GM12878 (cell line): ENCODE results near the gene EPHB1. TPM values are rescaled to one million over a fixed set of nuclear protein-coding genes. Genes with fewer than 3 reads are reported as not detected.

Source experiments
- ATAC-seq: fragments of 200-7000 bp; cut with Tn5 transposase; 3 replicates; pipeline ENCODE4 v1.9.1; 2020; ENCODE audit warnings: mild to moderate bottlenecking, moderate library complexity
- BruUV-seq: library from RNA; stranded (reverse); fragments of 400-500 nt; replicated peaks from 2 replicates; lab custom pipeline; 2021; lab: Mats Ljungman, UMichigan
- CTCF ChIA-PET: fragments of 300-600 bp; sonication (Branson Sonifier 250); formaldehyde crosslinking; extraction: SDS; loops from one replicate; lab custom pipeline; 2021; ENCODE audit warnings: inconsistent platforms; lab: Yijun Ruan, JAX
- POLR2A ChIA-PET: fragments of 350-600 bp; formaldehyde crosslinking; extraction: SDS; loops from one replicate; lab custom pipeline; 2021; ENCODE audit warnings: inconsistent platforms; lab: Charles Lee
- RAD21 ChIA-PET: fragments of 300-600 bp; sonication (Branson Sonifier 250); formaldehyde crosslinking; loops from one replicate; lab custom pipeline; 2023; ENCODE audit warnings: antibody characterized with exemption; ENCODE audit not compliant: unreplicated experiment; lab: Charles Lee
- SMC1A ChIA-PET: fragments of 300-600 bp; sonication (Branson Sonifier 250); formaldehyde crosslinking; loops from one replicate; lab custom pipeline; 2023; ENCODE audit not compliant: unreplicated experiment, uncharacterized antibody; lab: Charles Lee
- DNase-seq: peaks from one replicate; pipeline ENCODE4 v3.0.0-alpha.2; 2011; ENCODE audit warnings: low read depth, low spot score
- FAIRE-seq: peaks from 3 replicates; lab custom pipeline; 2011; peaks lifted over from hg19 to GRCh38; lab: Jason Lieb, UNC
- H2AFZ ChIP-seq: 2 replicates; pipeline ENCODE4 v1.6.0; 2011; ENCODE audit warnings: low read depth, low read length, control low read depth; ENCODE audit not compliant: control insufficient read depth
- H3K27ac ChIP-seq: 2 replicates; pipeline ENCODE4 v1.5.1; 2011; ENCODE audit warnings: control low read depth; ENCODE audit not compliant: control insufficient read depth, insufficient read depth
- H3K27me3 ChIP-seq, 2 experiments: replicated peaks in 1 of 2; 2 replicates each; pipeline versions ENCODE4 v1.6.0 to v1.6.1; 2011; ENCODE audit warnings: low read length in 1 of 2; ENCODE audit not compliant: control insufficient read depth in 2 of 2, insufficient read depth in 2 of 2
- H3K36me3 ChIP-seq, 2 experiments: 2 replicates each; pipeline ENCODE4 v1.5.1; 2011; ENCODE audit warnings: low read length in 1 of 2; ENCODE audit not compliant: control insufficient read depth in 2 of 2, insufficient read depth in 2 of 2
- H3K4me1 ChIP-seq: 2 replicates; pipeline ENCODE4 v1.6.1; 2011; ENCODE audit warnings: mild to moderate bottlenecking, low read length, moderate library complexity, mixed read lengths; ENCODE audit not compliant: control insufficient read depth, insufficient read depth
- H3K4me2 ChIP-seq: 2 replicates; pipeline ENCODE4 v1.6.0; 2011; ENCODE audit warnings: control low read depth; ENCODE audit not compliant: control insufficient read depth, insufficient read depth
- H3K4me3 ChIP-seq: fragments of 200-600 bp; sonication (generic); 2 replicates; pipeline ENCODE4 v1.5.1; 2016
- H3K79me2 ChIP-seq: 2 replicates; pipeline ENCODE4 v1.6.0; 2011; ENCODE audit warnings: low read length; ENCODE audit not compliant: control insufficient read depth, insufficient read depth
- H3K9ac ChIP-seq: 2 replicates; pipeline ENCODE4 v1.8.0; 2011; ENCODE audit warnings: low read length, control low read depth, mixed read lengths; ENCODE audit not compliant: control insufficient read depth, insufficient read depth
- H3K9me3 ChIP-seq: replicated peaks from 3 replicates; pipeline ENCODE4 v1.5.1; 2011; ENCODE audit warnings: mild to moderate bottlenecking, low read length; ENCODE audit not compliant: control insufficient read depth, insufficient read depth
- H4K20me1 ChIP-seq: 2 replicates; pipeline ENCODE4 v1.6.0; 2011; ENCODE audit not compliant: control insufficient read depth, insufficient read depth
- BCLAF1 ChIP-seq: fragments of 450-650 bp; IDR thresholded peaks from 2 replicates; pipeline ENCODE4 v1.6.1; 2017; ENCODE audit warnings: antibody characterized with exemption, mild to moderate bottlenecking, moderate library complexity
- BHLHE40 ChIP-seq, 2 experiments: fragments of 450-650 bp in 1 of 2; IDR thresholded peaks; 2 replicates each; pipeline ENCODE4 v1.6.1; 2011 to 2017; ENCODE audit warnings: low read depth in 2 of 2, borderline replicate concordance in 1 of 2, improper control_type of control experiment in 1 of 2, low read length in 1 of 2, mild to moderate bottlenecking in 1 of 2
- CTCF ChIP-seq, 3 experiments: IDR thresholded peaks in 2 of 3; conservative IDR thresholded peaks in 1 of 3; 2 replicates each; pipeline ENCODE4 v1.5.1; 2011; ENCODE audit warnings: low read depth in 3 of 3, low read length in 3 of 3, mild to moderate bottlenecking in 3 of 3, control low read depth in 2 of 3, moderate library complexity in 2 of 3, inconsistent platforms in 1 of 3, mixed read lengths in 1 of 3; ENCODE audit not compliant: control insufficient read depth in 2 of 3, insufficient read depth in 1 of 3; ENCODE audit errors: extremely low read depth in 1 of 3
- MXI1 ChIP-seq: fragments of 150-350 bp; IDR thresholded peaks from 2 replicates; pipeline ENCODE4 v1.6.1; 2011; ENCODE audit warnings: low read depth, mild to moderate bottlenecking, inconsistent platforms, low read length, improper control_type of control experiment
- POLR2A ChIP-seq: IDR thresholded peaks from 2 replicates; pipeline ENCODE4 v1.6.1; 2011; ENCODE audit warnings: low read depth, mild to moderate bottlenecking, low read length
- POLR2AphosphoS5 ChIP-seq: IDR thresholded peaks from 2 replicates; pipeline ENCODE4 v1.6.1; 2011; ENCODE audit warnings: mild to moderate bottlenecking, low read length, inconsistent platforms
- RAD21 ChIP-seq: IDR thresholded peaks from 2 replicates; pipeline ENCODE4 v1.6.1; 2011; ENCODE audit warnings: mild to moderate bottlenecking, low read depth, low read length, moderate library complexity; ENCODE audit not compliant: insufficient read depth
- SP1 ChIP-seq: IDR thresholded peaks from one replicate; pipeline ENCODE4 v1.6.1; 2011; ENCODE audit warnings: low read depth, low read length
- SREBF1 ChIP-seq: IDR thresholded peaks from 2 replicates; pipeline ENCODE4 v1.6.1; 2012; ENCODE audit warnings: mild to moderate bottlenecking, low read length
- ZBTB33 ChIP-seq: fragments of 450-650 bp; IDR thresholded peaks from 2 replicates; pipeline ENCODE4 v1.6.1; 2017; ENCODE audit warnings: mild to moderate bottlenecking
- ZNF592 ChIP-seq: fragments of 450-650 bp; IDR thresholded peaks from 2 replicates; pipeline ENCODE4 v1.6.1; 2017; ENCODE audit warnings: mild to moderate bottlenecking, moderate library complexity
- WGBS: methylation state at CpG from one replicate; pipeline ENCODE4 v1.1.6; 2016; ENCODE audit warnings: low lambda C conversion rate; ENCODE audit not compliant: insufficient replicate concordance, insufficient coverage; ENCODE audit errors: missing lambda C conversion rate; 5-methylcytosine and 5-hydroxymethylcytosine counted together
- in situ Hi-C: fragments of 300-500 bp; cut with MboI; formaldehyde crosslinking; loops from 9 replicates; pipeline ENCODE4 v1.14.3; 2018; ENCODE audit warnings: mixed read lengths
- intact Hi-C: fragments of 100-400 bp; cut with micrococcal nuclease; formaldehyde crosslinking; loops from one replicate; pipeline ENCODE4 v1.14.2; 2022; ENCODE audit not compliant: unreplicated experiment
- polyA plus RNA-seq, 11 experiments: library from polyadenylated mRNA; depleted of rRNA in 4 of 11; unstranded in 6 of 11; stranded (reverse) in 5 of 11; fragments of >200 nt; fragmentation: Nextera tagmentation in 4 of 11; fragmentation: Illumina TruSeq in 1 of 11; extraction: Ambion mirVana in 4 of 11; extraction: Trizol in 1 of 11; gene quantifications; 1 replicate in 1 of 11; 2 replicates in 10 of 11; pipeline versions ENCODE4 v1.2.1 to v1.2.3, GENCODE V29; 2011 to 2016; ENCODE audit warnings: inconsistent platforms in 2 of 11, missing spikeins in 2 of 11, low read depth in 1 of 11
- total RNA-seq, 4 experiments: library from RNA; depleted of rRNA in 3 of 4; stranded (reverse); fragments of >200 nt in 3 of 4; fragmentation: Illumina TruSeq in 1 of 4; extraction: Trizol in 1 of 4; gene quantifications; 2 replicates each; pipeline versions ENCODE4 v1.2.1 to v1.2.3, GENCODE V29; 2013 to 2021

The EPHB1 gene
- total and polyA plus RNA-seq, 10 of the 15 experiments (the other 5 are each of a cell fraction or from before 2014, with no cell fraction given) = 0.33 to 23.8 (median 1.2) TPM

GRCh38 chr3:135246027-135246426 is 451.0 kb downstream of the EPHB1 start:
- no TSS peak for BruUV-seq
- no peak for TF ChIP-seq MXI1
- TF ChIP-seq ZBTB33 = no peak
- TF ChIP-seq BCLAF1 = no peak
- TF ChIP-seq BHLHE40 (IDR thresholded peaks at IDR 0.05; ENCODE audit: borderline replicate concordance in 1 of 2, low read depth in 2 of 2, low read length in 1 of 2) = no peak
- TF ChIP-seq RAD21 = peak; percentile 15; the same call in 1 of the 2 replicates
- no peak for TF ChIP-seq SREBF1
- TF ChIP-seq POLR2AphosphoS5 = no peak
- no peak for TF ChIP-seq POLR2A
- no peak for TF ChIP-seq SP1
- no peak for TF ChIP-seq ZNF592
- peak; percentile 12 to 52 (median 40); a peak in 4 of 6 replicates for TF ChIP-seq CTCF (IDR thresholded peaks at IDR 0.05 in 2 of 3, conservative IDR thresholded peaks at IDR 0.05 in 1 of 3; ENCODE audit: control insufficient read depth in 2 of 3, extremely low read depth in 1 of 3, insufficient read depth in 1 of 3, low read depth in 3 of 3, low read length in 3 of 3)

More at GRCh38 chr3:135246027-135246426, 451.0 kb downstream of the EPHB1 start:
- Histone ChIP-seq H3K9me3 (no peaks in the 10 kb centered on the region), H3K79me2 (no peaks in the 10 kb centered on the region), H3K9ac (no peak overlapping the region), H3K4me3 (no peak overlapping the region), H3K27ac (no peak overlapping the region), H3K4me2 (no peak overlapping the region), H3K4me1 (no peaks in the 10 kb centered on the region), H2AFZ (no peak overlapping the region), H3K27me3 (no peaks in the 10 kb centered on the region), H3K36me3 (peaks cover 0 to 7% of the 10 kb centered on the region in 2 experiments; a peak in 2 of 4 replicates), H4K20me1 (no peaks in the 10 kb centered on the region)
- no peak for DNase-seq
- ChIA-PET POLR2A (no interaction called here), RAD21 (interaction anchor here (0.6 to 2.5 kb wide), 8 partner anchors 17 to 645 kb away, joined by 3 to 29 read pairs (median 3); partner anchors contain the start of gene EPHB1), SMC1A (interaction anchor here (0.7 to 3.4 kb wide), 9 partner anchors 15 to 452 kb away, joined by 3 to 35 read pairs (median 4); partner anchors contain the start of gene EPHB1), CTCF (interaction anchor here (0.5 to 3.4 kb wide), 18 partner anchors 9 to 649 kb away, joined by 3 to 27 read pairs (median 3); partner anchors contain the start of gene EPHB1)
- no peak for FAIRE-seq
- in situ Hi-C loops (loop anchor here (10.0 kb wide), 1 partner anchor 451 kb away; the partner anchor contains the start of gene EPHB1), intact Hi-C loops (no loop called here)
- 0% methylated on average over 1 of the region's 1 CpG for WGBS
- ATAC-seq = peak; percentile 45; the same call in 2 of the 3 replicates
